Thyroid gland (tissue), 4 donors: ENCODE results near the gene ABCD1. TPM values are rescaled to one million over a fixed set of nuclear protein-coding genes. Genes with fewer than 3 reads are reported as not detected.

Experiments used
- DNase-seq, 2 donors: peaks; one replicate each; pipeline ENCODE4 v3.0.0-alpha.2; 2019
- H3K27ac ChIP-seq, 3 donors: fragments of 200-600 bp; sonication (generic); 1 replicate in 2 of 3; 2 replicates in 1 of 3; pipeline ENCODE4 v1.5.1; 2016 to 2019; ENCODE audit warnings: mild to moderate bottlenecking in 1 of 3, moderate library complexity in 1 of 3
- H3K27me3 ChIP-seq: fragments of 200-600 bp; sonication (generic); one replicate; pipeline ENCODE4 v1.5.1; 2019
- H3K36me3 ChIP-seq, 2 donors: fragments of 200-600 bp; sonication (generic); one replicate each; pipeline ENCODE4 v1.5.1; 2016 to 2019
- H3K4me1 ChIP-seq, 2 donors: fragments of 200-600 bp; sonication (generic); one replicate each; pipeline ENCODE4 v1.5.1; 2017 to 2019
- H3K4me3 ChIP-seq, 3 donors: fragments of 200-600 bp; sonication (generic); replicated peaks in 1 of 3; 1 replicate in 2 of 3; 2 replicates in 1 of 3; pipeline ENCODE4 v1.5.1; 2016; ENCODE audit warnings: mild to moderate bottlenecking in 1 of 3
- H3K9me3 ChIP-seq: fragments of 200-600 bp; sonication (generic); one replicate; pipeline ENCODE4 v1.5.1; 2017
- POLR2A ChIP-seq, 2 donors: fragments of 450-650 bp; IDR thresholded peaks; one replicate each; pipeline ENCODE4 v1.6.1; 2017; ENCODE audit warnings: antibody characterized with exemption in 2 of 2, mild to moderate bottlenecking in 2 of 2, moderate library complexity in 1 of 2
- WGBS, 2 donors: methylation state at CpG; one replicate each; pipeline ENCODE4 v1.1.5; 2017; 5-methylcytosine and 5-hydroxymethylcytosine counted together
- intact Hi-C: fragments of 100-400 bp; cut with DNase I; formaldehyde crosslinking; loops from one replicate; pipeline ENCODE4 v1.15.1; 2023
- total RNA-seq, 4 donors: library from RNA; depleted of rRNA; stranded (reverse); fragments of >200 nt; gene quantifications; one replicate each; pipeline ENCODE4 v1.2.3, GENCODE V29; 2016
- TF ChIP-seq, protein P1 (sequence below), 6 experiments: fragments of 200-600 bp in 3 of 6; fragments of 450-650 bp in 3 of 6; sonication (generic) in 3 of 6; IDR thresholded peaks; one replicate each; pipeline ENCODE4 v1.5.1; 2016 to 2019; ENCODE audit warnings: antibody characterized with exemption in 6 of 6, mild to moderate bottlenecking in 2 of 6, inconsistent platforms in 1 of 6, moderate library complexity in 1 of 6

Gene ABCD1
- total RNA-seq, 4 donors from 2014 or later: 7.0 to 11.8 (median 8.9) TPM

GRCh38 chrX:153769865-153770600 is 45.4 kb downstream of the ABCD1 start:
- H3K4me1 ChIP-seq: no peaks in the 10 kb centered on the region
- no peak overlapping the region for H3K4me3 ChIP-seq
- no peaks in the 10 kb centered on the region for H3K36me3 ChIP-seq
- no peaks in the 10 kb centered on the region for H3K27me3 ChIP-seq
- TF ChIP-seq POLR2A (IDR thresholded peaks at IDR 0.05): no peak
- TF ChIP-seq, protein P1, sequence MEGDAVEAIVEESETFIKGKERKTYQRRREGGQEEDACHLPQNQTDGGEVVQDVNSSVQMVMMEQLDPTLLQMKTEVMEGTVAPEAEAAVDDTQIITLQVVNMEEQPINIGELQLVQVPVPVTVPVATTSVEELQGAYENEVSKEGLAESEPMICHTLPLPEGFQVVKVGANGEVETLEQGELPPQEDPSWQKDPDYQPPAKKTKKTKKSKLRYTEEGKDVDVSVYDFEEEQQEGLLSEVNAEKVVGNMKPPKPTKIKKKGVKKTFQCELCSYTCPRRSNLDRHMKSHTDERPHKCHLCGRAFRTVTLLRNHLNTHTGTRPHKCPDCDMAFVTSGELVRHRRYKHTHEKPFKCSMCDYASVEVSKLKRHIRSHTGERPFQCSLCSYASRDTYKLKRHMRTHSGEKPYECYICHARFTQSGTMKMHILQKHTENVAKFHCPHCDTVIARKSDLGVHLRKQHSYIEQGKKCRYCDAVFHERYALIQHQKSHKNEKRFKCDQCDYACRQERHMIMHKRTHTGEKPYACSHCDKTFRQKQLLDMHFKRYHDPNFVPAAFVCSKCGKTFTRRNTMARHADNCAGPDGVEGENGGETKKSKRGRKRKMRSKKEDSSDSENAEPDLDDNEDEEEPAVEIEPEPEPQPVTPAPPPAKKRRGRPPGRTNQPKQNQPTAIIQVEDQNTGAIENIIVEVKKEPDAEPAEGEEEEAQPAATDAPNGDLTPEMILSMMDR (IDR thresholded peaks at IDR 0.05): no peak
- no peak for DNase-seq
- no peaks in the 10 kb centered on the region for H3K9me3 ChIP-seq
- H3K27ac ChIP-seq: no peak overlapping the region
- intact Hi-C loops: loop anchor here (5.0 kb wide), 1 partner anchor 182 kb away; no protein-coding TSS in a partner anchor
- 88 to 92% methylated on average over 7 of the region's 25 CpGs for WGBS, 2 donors

GRCh38 chrX:153770601-153771414 is 46.2 kb downstream of the ABCD1 start:
- no peaks in the 10 kb centered on the region for H3K27me3 ChIP-seq
- WGBS, 2 donors: 94% methylated on average over 7 of the region's 18 CpGs; no CpG with 5 or more reads in 1 of the 2 donors
- no peaks in the 10 kb centered on the region for H3K36me3 ChIP-seq
- intact Hi-C loops: no loop called here
- no peak overlapping the region for H3K27ac ChIP-seq
- no peak overlapping the region for H3K4me3 ChIP-seq
- H3K4me1 ChIP-seq: no peaks in the 10 kb centered on the region
- no peak for TF ChIP-seq POLR2A (IDR thresholded peaks at IDR 0.05)
- TF ChIP-seq, protein P1 (IDR thresholded peaks at IDR 0.05): no peak
- no peaks in the 10 kb centered on the region for H3K9me3 ChIP-seq
- no peak for DNase-seq

- Histone ChIP-seq H3K36me3 (no peaks in the 10 kb centered on the region), H3K4me1 (no peaks in the 10 kb centered on the region), H3K9me3 (no peaks in the 10 kb centered on the region), H3K27ac (no peak overlapping the region), H3K4me3 (no peak overlapping the region), H3K27me3 (no peaks in the 10 kb centered on the region)
- WGBS, 2 donors: 100% methylated on average over 4 of the region's 37 CpGs; no CpG with 5 or more reads in 1 of the 2 donors
- TF ChIP-seq, protein P1 (IDR thresholded peaks at IDR 0.05): no peak
- TF ChIP-seq POLR2A (IDR thresholded peaks at IDR 0.05): no peak
- DNase-seq: no peak
- intact Hi-C loops: no loop called here
Measured at GRCh38 chrX:153771415-153772315, 47.0 kb downstream of the ABCD1 start.

- TF ChIP-seq, protein P1 (IDR thresholded peaks at IDR 0.05): no peak
- no peak for TF ChIP-seq POLR2A (IDR thresholded peaks at IDR 0.05)
Measured at GRCh38 chrX:153772316-153773217, 47.9 kb downstream of the ABCD1 start.

More at GRCh38 chrX:153772316-153773217, 47.9 kb downstream of the ABCD1 start:
- DNase-seq: no peak
- WGBS, 2 donors: 79 to 87% methylated on average over 7 of the region's 21 CpGs
- Histone ChIP-seq H3K27ac (no peak overlapping the region), H3K4me1 (no peaks in the 10 kb centered on the region), H3K9me3 (no peaks in the 10 kb centered on the region), H3K27me3 (no peaks in the 10 kb centered on the region), H3K4me3 (no peak overlapping the region), H3K36me3 (no peaks in the 10 kb centered on the region)
- intact Hi-C loops: no loop called here
